RWPE2 (cell line): Measurements from ENCODE around the gene NRXN2.

Source experiments
- ATAC-seq: fragments of 200-7000 bp; cut with Tn5 transposase; 3 replicates; pipeline ENCODE4 v1.9.1; 2021; ENCODE audit warnings: low read depth
- DNase-seq: peaks from one replicate; pipeline ENCODE4 v3.0.0-alpha.2; 2020; ENCODE audit warnings: low spot score
- H3K27ac ChIP-seq: fragments of 450-650 bp; 2 replicates; pipeline ENCODE4 v1.5.1; 2017; ENCODE audit warnings: mild to moderate bottlenecking; ENCODE audit not compliant: poor library complexity, severe bottlenecking
- H3K27me3 ChIP-seq: fragments of 250-450 bp; sonication (Bioruptor Pico); 2 replicates; pipeline ENCODE4 v1.5.1; 2021; ENCODE audit warnings: mild to moderate bottlenecking, moderate library complexity; ENCODE audit not compliant: insufficient read depth, poor library complexity, severe bottlenecking
- H3K36me3 ChIP-seq: fragments of 250-450 bp; sonication (Bioruptor Pico); 2 replicates; pipeline ENCODE4 v1.5.1; 2020; ENCODE audit warnings: low read depth, mild to moderate bottlenecking, moderate library complexity
- H3K4me1 ChIP-seq: fragments of 250-450 bp; sonication (Bioruptor Pico); 2 replicates; pipeline ENCODE4 v1.5.1; 2021; ENCODE audit warnings: mild to moderate bottlenecking, moderate library complexity; ENCODE audit not compliant: insufficient read depth, poor library complexity, severe bottlenecking
- H3K4me3 ChIP-seq: fragments of 250-450 bp; sonication (Bioruptor Pico); 2 replicates; pipeline ENCODE4 v1.5.1; 2021; ENCODE audit warnings: mild to moderate bottlenecking, moderate library complexity; ENCODE audit not compliant: severe bottlenecking
- H3K9me3 ChIP-seq: fragments of 250-450 bp; sonication (Bioruptor Pico); 2 replicates; pipeline ENCODE4 v1.5.1; 2021; ENCODE audit warnings: mild to moderate bottlenecking, moderate library complexity; ENCODE audit not compliant: severe bottlenecking
- TF ChIP-seq, protein P1 (sequence below): fragments of 450-650 bp; IDR thresholded peaks from one replicate; pipeline ENCODE4 v1.5.1; 2017; ENCODE audit warnings: mild to moderate bottlenecking, moderate library complexity; ENCODE audit not compliant: poor library complexity, severe bottlenecking

NRXN2 gene

DNA sequence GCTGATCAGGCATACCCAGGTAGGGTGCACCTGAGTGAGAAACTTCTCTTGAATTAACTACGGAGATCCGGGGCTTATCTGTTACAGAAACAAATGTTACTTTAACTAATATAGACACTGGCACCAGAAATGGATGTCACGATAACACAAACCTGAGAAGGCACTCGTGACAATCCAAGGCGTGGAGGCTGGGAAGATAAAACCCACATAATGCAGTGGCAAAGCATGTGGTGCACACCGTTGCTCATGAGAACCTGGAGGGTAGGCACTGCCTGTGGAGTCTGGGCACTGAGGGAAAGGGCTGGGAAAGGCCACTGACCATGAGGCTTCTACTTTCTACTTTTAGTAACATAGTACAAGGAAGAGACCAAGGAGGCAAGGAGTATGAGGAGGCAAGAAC is 109.3 kb downstream of the NRXN2 start:
- no peaks in the 10 kb centered on the region for H3K4me1 ChIP-seq
- peaks cover 1% of the 10 kb centered on the region for H3K27me3 ChIP-seq
- no peaks in the 10 kb centered on the region for H3K9me3 ChIP-seq
- ATAC-seq (no peak), DNase-seq (no peak)
- no peaks in the 10 kb centered on the region for H3K36me3 ChIP-seq
- no peak overlapping the region for H3K4me3 ChIP-seq
- TF ChIP-seq, protein P1, sequence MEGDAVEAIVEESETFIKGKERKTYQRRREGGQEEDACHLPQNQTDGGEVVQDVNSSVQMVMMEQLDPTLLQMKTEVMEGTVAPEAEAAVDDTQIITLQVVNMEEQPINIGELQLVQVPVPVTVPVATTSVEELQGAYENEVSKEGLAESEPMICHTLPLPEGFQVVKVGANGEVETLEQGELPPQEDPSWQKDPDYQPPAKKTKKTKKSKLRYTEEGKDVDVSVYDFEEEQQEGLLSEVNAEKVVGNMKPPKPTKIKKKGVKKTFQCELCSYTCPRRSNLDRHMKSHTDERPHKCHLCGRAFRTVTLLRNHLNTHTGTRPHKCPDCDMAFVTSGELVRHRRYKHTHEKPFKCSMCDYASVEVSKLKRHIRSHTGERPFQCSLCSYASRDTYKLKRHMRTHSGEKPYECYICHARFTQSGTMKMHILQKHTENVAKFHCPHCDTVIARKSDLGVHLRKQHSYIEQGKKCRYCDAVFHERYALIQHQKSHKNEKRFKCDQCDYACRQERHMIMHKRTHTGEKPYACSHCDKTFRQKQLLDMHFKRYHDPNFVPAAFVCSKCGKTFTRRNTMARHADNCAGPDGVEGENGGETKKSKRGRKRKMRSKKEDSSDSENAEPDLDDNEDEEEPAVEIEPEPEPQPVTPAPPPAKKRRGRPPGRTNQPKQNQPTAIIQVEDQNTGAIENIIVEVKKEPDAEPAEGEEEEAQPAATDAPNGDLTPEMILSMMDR = no peak
- H3K27ac ChIP-seq = no peak overlapping the region

DNA sequence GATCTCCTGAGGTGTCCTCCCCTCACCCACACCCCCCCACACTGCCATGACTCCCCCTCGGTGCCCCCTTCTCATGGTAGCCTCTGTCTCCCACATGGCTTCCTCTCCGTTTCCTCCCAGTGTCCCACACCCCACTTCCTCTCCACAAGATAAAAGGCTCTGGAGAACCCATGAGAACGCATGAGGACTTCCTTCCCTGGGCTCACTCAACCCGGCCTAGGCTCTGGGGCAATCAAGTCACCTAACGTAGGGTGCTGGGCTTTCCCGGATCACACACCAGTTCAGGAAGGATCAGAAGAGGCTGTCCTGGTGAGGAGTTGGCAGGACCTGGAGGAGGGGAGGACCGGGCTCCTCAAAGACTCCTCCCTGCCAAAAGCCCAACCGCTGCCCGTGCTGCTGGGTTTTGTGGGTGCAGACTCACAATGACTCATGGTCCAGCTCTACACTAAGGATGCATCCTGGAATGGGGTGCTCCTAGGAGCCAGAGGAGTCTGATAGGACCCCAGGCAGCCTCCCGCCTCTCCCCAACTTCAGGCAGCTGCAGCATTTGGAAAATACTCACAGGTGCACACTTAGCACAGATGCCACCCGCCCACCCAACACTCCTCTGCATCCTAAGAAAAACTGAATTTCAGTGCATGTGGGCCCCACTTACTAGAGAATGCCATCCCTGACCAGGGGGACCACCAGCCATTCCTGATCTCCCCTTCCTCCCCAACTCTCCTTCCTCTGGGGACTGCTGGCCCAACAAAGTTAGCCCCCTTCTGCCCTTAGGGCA is 110.9 kb downstream of the NRXN2 start:
- Histone ChIP-seq H3K4me1 (no peaks in the 10 kb centered on the region), H3K27me3 (peaks cover 11% of the 10 kb centered on the region), H3K27ac (no peak overlapping the region), H3K9me3 (no peaks in the 10 kb centered on the region), H3K36me3 (no peaks in the 10 kb centered on the region), H3K4me3 (no peak overlapping the region)
- TF ChIP-seq, protein P1 = no peak
- DNase-seq (no peak), ATAC-seq (no peak)

DNA sequence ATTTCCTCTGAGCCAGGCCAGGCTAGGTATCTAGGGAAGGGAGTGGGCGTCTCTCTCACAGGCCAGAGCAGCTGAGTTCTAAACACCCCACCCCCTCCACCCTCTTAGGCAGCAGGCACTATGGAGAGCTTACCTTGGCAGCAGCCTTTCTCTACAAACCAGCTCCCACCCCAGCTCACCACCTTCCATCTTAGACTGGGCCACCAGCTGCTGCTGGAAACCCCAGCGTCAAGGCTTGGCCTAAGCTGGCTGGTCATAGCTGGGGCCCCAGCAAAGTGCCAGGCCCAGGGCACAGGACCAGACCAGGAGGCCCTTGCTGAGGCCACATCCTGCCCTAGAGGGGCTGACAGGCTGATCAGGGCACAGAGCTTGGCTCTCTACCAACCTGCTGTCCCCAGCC is 111.8 kb downstream of the NRXN2 start:
- Histone ChIP-seq H3K4me3 (no peak overlapping the region), H3K9me3 (no peaks in the 10 kb centered on the region), H3K4me1 (no peaks in the 10 kb centered on the region), H3K36me3 (no peaks in the 10 kb centered on the region), H3K27ac (no peak overlapping the region), H3K27me3 (peaks cover 12% of the 10 kb centered on the region)
- ATAC-seq (no peak), DNase-seq (no peak)
- TF ChIP-seq, protein P1 = no peak

DNA sequence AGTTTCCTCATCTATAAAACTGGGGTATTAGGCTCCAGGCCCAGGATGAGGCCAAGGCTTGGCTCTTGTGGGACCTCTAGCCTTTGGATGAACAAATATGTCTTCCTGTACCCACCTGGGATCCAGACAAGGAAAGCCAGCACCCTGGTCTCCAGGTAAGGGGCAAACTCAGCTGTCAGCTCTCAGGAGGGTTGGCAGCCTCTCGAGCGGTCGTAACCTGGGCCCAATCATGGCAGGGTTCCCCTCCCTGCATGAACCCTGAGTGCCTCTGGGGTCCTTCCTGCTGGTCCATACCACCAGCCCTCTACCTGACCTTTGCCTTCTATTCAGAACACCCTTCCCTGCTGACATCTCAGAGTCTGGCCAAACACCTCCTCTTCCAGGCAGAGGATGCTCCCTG is 112.4 kb downstream of the NRXN2 start:
- H3K4me1 ChIP-seq = no peaks in the 10 kb centered on the region
- H3K27ac ChIP-seq = no peak overlapping the region
- no peak overlapping the region for H3K4me3 ChIP-seq

More for the DNA sequence above, 112.4 kb downstream of the NRXN2 start:
- no peak for DNase-seq
- TF ChIP-seq, protein P1 = no peak
- H3K36me3 ChIP-seq = no peaks in the 10 kb centered on the region
- H3K9me3 ChIP-seq = no peaks in the 10 kb centered on the region
- ATAC-seq = no peak
- peaks cover 12% of the 10 kb centered on the region for H3K27me3 ChIP-seq
